GM21737 (cell line): ENCODE data around the gene CD300LG.

Experiments used
- ATAC-seq: cut with Tn5 transposase; IDR thresholded peaks from one replicate; pipeline ENCODE4 v1.9.1; 2021; ENCODE audit warnings: mild to moderate bottlenecking, moderate library complexity; ENCODE audit not compliant: unreplicated experiment

CD300LG gene

GRCh38 chr17:43905400-43905984 is 58.5 kb downstream of the CD300LG start:
- no peak for ATAC-seq

- ATAC-seq: no peak
These were observed 59.2 kb downstream of the CD300LG start for GRCh38 chr17:43905985-43906852.

GRCh38 chr17:43906951-43907424 is 60.0 kb downstream of the CD300LG start:
- ATAC-seq: no peak

- ATAC-seq: no peak
These were observed 60.5 kb downstream of the CD300LG start, which contains the start of gene MPP2 for GRCh38 chr17:43907425-43907981. MPP2 (minus strand) TSS chr17:43907536; CDS start chr17:43904460, 3,076 bp downstream.

- ATAC-seq: no peak
These were observed 61.2 kb downstream of the CD300LG start for GRCh38 chr17:43907998-43908721.

GRCh38 chr17:43909537-43910231 is 62.7 kb downstream of the CD300LG start:
- ATAC-seq: no peak

GRCh38 chr17:43911904-43912303 is 64.9 kb downstream of the CD300LG start:
- ATAC-seq: no peak

- no peak for ATAC-seq
These were observed 65.8 kb downstream of the CD300LG start for GRCh38 chr17:43912635-43913304.
